Gastroesophageal sphincter (tissue), 4 donors: Measurements from ENCODE around the gene PRKG2. TPM values are rescaled to one million over a fixed set of nuclear protein-coding genes. Genes with fewer than 3 reads are reported as not detected.

Experiments
- ATAC-seq: fragments of 150-250 bp; one replicate; pipeline ENCODE4 v1.9.1; 2016; ENCODE audit warnings: mild to moderate bottlenecking, moderate library complexity
- H3K27ac ChIP-seq, 4 donors: fragments of 200-600 bp; sonication (generic) in 3 of 4; 1 replicate in 3 of 4; 2 replicates in 1 of 4; pipeline ENCODE4 v1.5.1; 2016 to 2019
- H3K27me3 ChIP-seq: fragments of 200-600 bp; sonication (generic); one replicate; pipeline ENCODE4 v1.5.1; 2019
- H3K36me3 ChIP-seq, 2 donors: fragments of 200-600 bp; sonication (generic); one replicate each; pipeline ENCODE4 v1.5.1; 2019; ENCODE audit warnings: control low read depth in 1 of 2
- H3K4me1 ChIP-seq, 3 donors: fragments of 200-600 bp; sonication (generic); 1 replicate in 2 of 3; 2 replicates in 1 of 3; pipeline ENCODE4 v1.5.1; 2016 to 2019; ENCODE audit warnings: control low read depth in 2 of 3
- H3K4me3 ChIP-seq, 2 donors: fragments of 200-600 bp; sonication (generic); one replicate each; pipeline ENCODE4 v1.5.1; 2019; ENCODE audit warnings: mild to moderate bottlenecking in 1 of 2, moderate library complexity in 1 of 2
- H3K9me3 ChIP-seq, 3 donors: fragments of 200-600 bp; sonication (generic); one replicate each; pipeline ENCODE4 v1.5.1; 2017 to 2019; ENCODE audit warnings: control low read depth in 2 of 3
- EP300 ChIP-seq: sonication (generic); formaldehyde crosslinking; IDR thresholded peaks from one replicate; pipeline ENCODE4 v1.6.1; 2017; ENCODE audit warnings: antibody characterized with exemption, mild to moderate bottlenecking
- POLR2A ChIP-seq, 2 donors: fragments of 450-650 bp; IDR thresholded peaks; one replicate each; pipeline ENCODE4 v1.6.1; 2017; ENCODE audit warnings: antibody characterized with exemption in 2 of 2, mild to moderate bottlenecking in 2 of 2, moderate library complexity in 1 of 2
- POLR2AphosphoS5 ChIP-seq: sonication (generic); formaldehyde crosslinking; IDR thresholded peaks from one replicate; pipeline ENCODE4 v1.6.1; 2017; ENCODE audit warnings: antibody characterized with exemption
- WGBS, 2 donors: methylation state at CpG; one replicate each; pipeline ENCODE4 v1.1.5; 2018; ENCODE audit warnings: low coverage in 1 of 2; 5-methylcytosine and 5-hydroxymethylcytosine counted together
- total RNA-seq, 4 donors: library from RNA; depleted of rRNA; stranded (reverse); fragments of >200 nt; gene quantifications; one replicate each; pipeline ENCODE4 v1.1.0, GENCODE V29; 2016
- TF ChIP-seq, protein P1 (sequence below), 4 experiments: fragments of 200-600 bp in 2 of 4; fragments of 450-650 bp in 2 of 4; sonication (generic) in 1 of 4; IDR thresholded peaks; one replicate each; pipeline ENCODE4 v1.5.1; 2017 to 2019; ENCODE audit warnings: antibody characterized with exemption in 4 of 4, mild to moderate bottlenecking in 2 of 4, moderate library complexity in 2 of 4

The PRKG2 gene
- total RNA-seq, 4 donors from 2014 or later: 3.9 to 24.9 (median 13.6) TPM

- no peaks in the 10 kb centered on the region for H3K27me3 ChIP-seq
- TF ChIP-seq POLR2AphosphoS5 (no peak), POLR2A (IDR thresholded peaks at IDR 0.05) (no peak), EP300 (no peak)
- TF ChIP-seq, protein P1, sequence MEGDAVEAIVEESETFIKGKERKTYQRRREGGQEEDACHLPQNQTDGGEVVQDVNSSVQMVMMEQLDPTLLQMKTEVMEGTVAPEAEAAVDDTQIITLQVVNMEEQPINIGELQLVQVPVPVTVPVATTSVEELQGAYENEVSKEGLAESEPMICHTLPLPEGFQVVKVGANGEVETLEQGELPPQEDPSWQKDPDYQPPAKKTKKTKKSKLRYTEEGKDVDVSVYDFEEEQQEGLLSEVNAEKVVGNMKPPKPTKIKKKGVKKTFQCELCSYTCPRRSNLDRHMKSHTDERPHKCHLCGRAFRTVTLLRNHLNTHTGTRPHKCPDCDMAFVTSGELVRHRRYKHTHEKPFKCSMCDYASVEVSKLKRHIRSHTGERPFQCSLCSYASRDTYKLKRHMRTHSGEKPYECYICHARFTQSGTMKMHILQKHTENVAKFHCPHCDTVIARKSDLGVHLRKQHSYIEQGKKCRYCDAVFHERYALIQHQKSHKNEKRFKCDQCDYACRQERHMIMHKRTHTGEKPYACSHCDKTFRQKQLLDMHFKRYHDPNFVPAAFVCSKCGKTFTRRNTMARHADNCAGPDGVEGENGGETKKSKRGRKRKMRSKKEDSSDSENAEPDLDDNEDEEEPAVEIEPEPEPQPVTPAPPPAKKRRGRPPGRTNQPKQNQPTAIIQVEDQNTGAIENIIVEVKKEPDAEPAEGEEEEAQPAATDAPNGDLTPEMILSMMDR (IDR thresholded peaks at IDR 0.05): no peak
- H3K36me3 ChIP-seq: no peaks in the 10 kb centered on the region
- no peak for ATAC-seq
- H3K27ac ChIP-seq: peak overlapping the region in 2 of 4 donors; percentile 25 to 28
- H3K4me3 ChIP-seq: no peak overlapping the region
- 47 to 71% methylated on average over 3 to 4 of the region's 4 CpGs for WGBS, 2 donors
- H3K4me1 ChIP-seq: peaks cover 0 to 15% (median 0%) of the 10 kb centered on the region in 3 donors
- H3K9me3 ChIP-seq: no peaks in the 10 kb centered on the region
These were observed 175.6 kb downstream of the PRKG2 start for GRCh38 chr4:81039351-81039972.

DNA sequence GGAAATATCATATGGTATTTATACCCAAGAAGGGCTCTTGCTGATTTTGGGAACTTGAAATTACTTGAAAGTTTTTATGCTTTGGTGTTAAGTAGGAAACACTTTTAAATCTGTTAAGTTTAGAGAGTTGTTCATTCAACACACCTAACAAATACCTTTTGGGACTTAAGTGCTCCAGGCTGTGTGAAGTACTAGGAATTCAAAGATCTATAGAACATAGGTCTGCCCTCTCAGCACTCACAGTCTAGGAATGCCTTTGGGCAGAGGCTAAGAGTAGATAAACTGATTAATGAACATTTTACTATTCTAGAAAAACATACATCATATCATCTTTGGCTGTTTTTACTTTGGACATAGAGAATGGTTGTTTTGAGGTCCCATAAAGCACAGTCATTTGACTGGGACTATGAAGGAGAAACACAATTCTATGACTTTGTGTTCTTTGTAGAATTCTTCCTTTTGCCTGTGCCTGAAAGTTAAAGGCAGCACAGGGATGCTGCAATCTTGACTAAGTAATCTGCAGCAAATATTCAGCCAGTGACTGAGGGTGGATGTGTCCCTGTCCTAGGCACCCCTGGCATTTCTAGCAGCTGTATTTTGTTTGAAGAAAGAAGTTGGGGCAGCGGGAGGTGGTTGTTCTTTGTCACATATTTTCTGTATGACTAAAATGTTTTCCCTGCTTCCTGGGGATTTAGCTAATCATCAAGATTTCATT, 176.2 kb downstream of the PRKG2 start:
- WGBS, 2 donors: 57 to 62% methylated on average over 1 of the region's 1 CpG
- Histone ChIP-seq H3K27me3 (no peaks in the 10 kb centered on the region), H3K4me1 (peaks cover 0 to 15% (median 0%) of the 10 kb centered on the region in 3 donors), H3K36me3 (no peaks in the 10 kb centered on the region), H3K4me3 (no peak overlapping the region), H3K9me3 (no peaks in the 10 kb centered on the region), H3K27ac (peak overlapping the region in 2 of 4 donors; percentile 25 to 28)
- no peak for ATAC-seq
- TF ChIP-seq EP300 (no peak), POLR2AphosphoS5 (no peak), POLR2A (IDR thresholded peaks at IDR 0.05) (no peak)
- TF ChIP-seq, protein P1 (IDR thresholded peaks at IDR 0.05): no peak

Other genes starting within 250 kb of the PRKG2 start
- gene BMP3, start 184.5 kb downstream of the PRKG2 start, total RNA-seq: 10 to 100 TPM in 3 of 4 donors, 1 to 10 TPM in 1; 8.2 to 24.5 (median 17.5) TPM